HCT116 (cell line): ENCODE measurements around the gene PRDX3. TPM values are rescaled to one million over a fixed set of nuclear protein-coding genes. Genes with fewer than 3 reads are reported as not detected.

Experiments used
- ATAC-seq: fragments of 200-7000 bp; cut with Tn5 transposase; 2 replicates; pipeline ENCODE4 v1.9.1; 2020; ENCODE audit warnings: mild to moderate bottlenecking, moderate library complexity
- BruUV-seq: library from RNA; stranded (reverse); fragments of 400-500 nt; replicated peaks from 2 replicates; lab custom pipeline; 2021; lab: Mats Ljungman, UMichigan
- CTCF ChIA-PET: fragments of 300-600 bp; sonication (Branson Sonifier 250); formaldehyde crosslinking; loops from one replicate; lab custom pipeline; 2021; ENCODE audit warnings: antibody characterized with exemption; lab: Charles Lee
- POLR2A ChIA-PET: fragments of 300-600, 350-600 bp; sonication (Branson Sonifier 250); formaldehyde crosslinking; loops from one replicate; lab custom pipeline; 2021; ENCODE audit warnings: antibody characterized with exemption; lab: Charles Lee
- RAD21 ChIA-PET, 2 experiments: fragments of 300-600 bp; sonication (Branson Sonifier 250); formaldehyde crosslinking; loops; one replicate each; lab custom pipeline; 2023; ENCODE audit warnings: low total read pairs in 2 of 2; ENCODE audit not compliant: uncharacterized antibody in 2 of 2, unreplicated experiment in 2 of 2, low non-redundant PET in 1 of 2; lab: Charles Lee
- DNase-seq: peaks from one replicate; pipeline ENCODE4 v3.0.0-alpha.2; 2010; ENCODE audit warnings: low read depth, low spot score
- H2AFZ ChIP-seq: fragments of 200-600 bp; shearing (Covaris generic), sonication (generic); 2 replicates; pipeline ENCODE4 v1.6.1; 2017; ENCODE audit warnings: low read depth, mixed run types, mixed read lengths, antibody characterized with exemption, low read length; ENCODE audit not compliant: poor library complexity, severe bottlenecking
- H3K27ac ChIP-seq: 2 replicates; pipeline ENCODE4 v1.5.1; 2012; ENCODE audit warnings: low read depth, low read length
- H3K27me3 ChIP-seq: fragments of 200-600 bp; sonication (generic); 2 replicates; pipeline ENCODE4 v1.6.1; 2016; ENCODE audit warnings: mixed run types, low read length, mixed read lengths; ENCODE audit not compliant: insufficient read depth
- H3K36me3 ChIP-seq, 2 experiments: fragments of 200-500 bp in 1 of 2; fragments of 200-600 bp in 1 of 2; sonication (Bioruptor generic) in 1 of 2; sonication (generic) in 1 of 2; 2 replicates each; pipeline versions ENCODE4 v1.5.1 to v1.6.1; 2014 to 2016; ENCODE audit warnings: low read length in 2 of 2, inconsistent platforms in 1 of 2, mixed read lengths in 1 of 2, mixed run types in 1 of 2; ENCODE audit not compliant: insufficient read depth in 2 of 2, control insufficient read depth in 1 of 2
- H3K4me1 ChIP-seq, 2 experiments: fragments of 200-600 bp in 1 of 2; sonication (generic) in 1 of 2; 2 replicates each; pipeline versions ENCODE4 v1.5.1 to v1.6.1; 2012 to 2017; ENCODE audit warnings: low read length in 2 of 2, inconsistent platforms in 1 of 2, mild to moderate bottlenecking in 1 of 2, mixed read lengths in 1 of 2, mixed run types in 1 of 2, moderate library complexity in 1 of 2; ENCODE audit not compliant: insufficient read depth in 2 of 2, control insufficient read depth in 1 of 2
- H3K4me2 ChIP-seq: fragments of 200-600 bp; sonication (generic); 2 replicates; pipeline ENCODE4 v1.6.1; 2017; ENCODE audit warnings: mixed run types, low read length, mixed read lengths
- H3K4me3 ChIP-seq, 2 experiments: fragments of 200-600 bp in 1 of 2; sonication (generic) in 1 of 2; replicated peaks in 1 of 2; 2 replicates each; pipeline ENCODE4 v1.5.1; 2011 to 2016; ENCODE audit warnings: low read length in 2 of 2, control low read depth in 1 of 2, low read depth in 1 of 2, mild to moderate bottlenecking in 1 of 2, mixed read lengths in 1 of 2, mixed run types in 1 of 2
- H3K79me2 ChIP-seq: fragments of 200-600 bp; sonication (generic); 2 replicates; pipeline ENCODE4 v1.6.1; 2017; ENCODE audit warnings: mild to moderate bottlenecking, mixed run types, low read length, moderate library complexity, mixed read lengths; ENCODE audit not compliant: insufficient read depth
- H3K9ac ChIP-seq: fragments of 200-600 bp; sonication (generic); 2 replicates; pipeline ENCODE4 v1.6.1; 2016; ENCODE audit warnings: low read length, mixed read lengths
- H3K9me2 ChIP-seq: fragments of 200-600 bp; sonication (generic), shearing (Covaris generic); 2 replicates; pipeline ENCODE4 v1.6.1; 2017; ENCODE audit warnings: mixed run types, mild to moderate bottlenecking, moderate library complexity; ENCODE audit not compliant: insufficient read depth
- H3K9me3 ChIP-seq, 2 experiments: fragments of 200-500 bp in 1 of 2; fragments of 200-600 bp in 1 of 2; sonication (Bioruptor generic) in 1 of 2; sonication (generic) in 1 of 2; 2 replicates each; pipeline ENCODE4 v1.6.1; 2014 to 2017; ENCODE audit warnings: low read length in 2 of 2, mixed read lengths in 2 of 2, inconsistent platforms in 1 of 2, low read depth in 1 of 2, mild to moderate bottlenecking in 1 of 2, mixed run types in 1 of 2, moderate library complexity in 1 of 2; ENCODE audit not compliant: control insufficient read depth in 1 of 2, insufficient read depth in 1 of 2
- H4K20me1 ChIP-seq: fragments of 200-600 bp; sonication (generic), shearing (Covaris generic); 2 replicates; pipeline ENCODE4 v1.6.1; 2017; ENCODE audit warnings: mixed run types, mild to moderate bottlenecking, moderate library complexity; ENCODE audit not compliant: insufficient read depth
- ATF3 ChIP-seq: IDR thresholded peaks from 2 replicates; pipeline ENCODE4 v1.6.1; 2012
- CBX3 ChIP-seq: IDR thresholded peaks from 2 replicates; pipeline ENCODE4 v1.6.1; 2012; ENCODE audit warnings: low read depth
- CTCF ChIP-seq, 3 experiments: fragments of 200-600 bp in 1 of 3; sonication (generic) in 1 of 3; IDR thresholded peaks in 2 of 3; conservative IDR thresholded peaks in 1 of 3; 2 replicates each; pipeline ENCODE4 v1.5.1; 2012 to 2017; ENCODE audit warnings: low read depth in 2 of 3, low read length in 2 of 3, antibody characterized with exemption in 1 of 3, borderline replicate concordance in 1 of 3, control low read depth in 1 of 3, mild to moderate bottlenecking in 1 of 3, mixed read lengths in 1 of 3, mixed run types in 1 of 3, moderate library complexity in 1 of 3; ENCODE audit not compliant: insufficient read depth in 1 of 3
- EGR1 ChIP-seq: IDR thresholded peaks from 2 replicates; pipeline ENCODE4 v1.6.1; 2012; ENCODE audit warnings: low read depth
- ELF1 ChIP-seq: IDR thresholded peaks from 2 replicates; pipeline ENCODE4 v1.6.1; 2012; ENCODE audit warnings: low read depth, borderline replicate concordance
- EZH2 ChIP-seq: fragments of 200-600 bp; sonication (generic); IDR thresholded peaks from 2 replicates; pipeline ENCODE4 v1.6.1; 2017; ENCODE audit warnings: antibody characterized with exemption, mixed run types
- EZH2phosphoT487 ChIP-seq: fragments of 200-600 bp; IDR thresholded peaks from 2 replicates; pipeline ENCODE4 v1.6.1; 2018; ENCODE audit warnings: antibody characterized with exemption, borderline replicate concordance
- FOSL1 ChIP-seq: IDR thresholded peaks from 2 replicates; pipeline ENCODE4 v1.6.1; 2012; ENCODE audit warnings: low read depth
- POLR2AphosphoS5 ChIP-seq: IDR thresholded peaks from 2 replicates; pipeline ENCODE4 v1.6.1; 2011; ENCODE audit warnings: mild to moderate bottlenecking, low read depth, low read length, moderate library complexity
- RAD21 ChIP-seq: IDR thresholded peaks from 2 replicates; pipeline ENCODE4 v1.6.1; 2012; ENCODE audit warnings: low read depth, mild to moderate bottlenecking
- REST ChIP-seq: IDR thresholded peaks from 2 replicates; pipeline ENCODE4 v1.6.1; 2012; ENCODE audit warnings: low read depth
- SIN3A ChIP-seq: IDR thresholded peaks from 2 replicates; pipeline ENCODE4 v1.6.1; 2012; ENCODE audit warnings: low read depth
- TCF7L2 ChIP-seq: IDR thresholded peaks from 2 replicates; pipeline ENCODE4 v1.7.0; 2011; ENCODE audit warnings: borderline replicate concordance, inconsistent platforms; ENCODE audit not compliant: insufficient read depth, insufficient read length; ENCODE audit errors: extremely low read depth
- ZFX ChIP-seq: fragments of 450-650 bp; IDR thresholded peaks from 2 replicates; pipeline ENCODE4 v1.6.1; 2017
- ZNF274 ChIP-seq: fragments of 200-500 bp; sonication (Bioruptor generic); IDR thresholded peaks from 2 replicates; pipeline ENCODE4 v1.6.1; 2014; ENCODE audit warnings: mild to moderate bottlenecking, low read depth, low read length, inconsistent platforms
- intact Hi-C: fragments of 100-400 bp; cut with micrococcal nuclease; formaldehyde crosslinking; loops from 2 replicates; pipeline ENCODE4 v1.10.0; 2022
- total RNA-seq: library from RNA; stranded (reverse); gene quantifications from one replicate; pipeline ENCODE4 v1.2.1, GENCODE V29; 2021; ENCODE audit not compliant: unreplicated experiment
- TF ChIP-seq, protein P1 (sequence below): IDR thresholded peaks from 2 replicates; pipeline ENCODE4 v1.6.1; 2011; ENCODE audit warnings: mild to moderate bottlenecking, low read length, moderate library complexity; ENCODE audit not compliant: insufficient replicate concordance; ENCODE audit errors: extremely low read depth

Gene PRDX3
- total RNA-seq, 1 experiment from 2014 or later: 281 TPM

DNA sequence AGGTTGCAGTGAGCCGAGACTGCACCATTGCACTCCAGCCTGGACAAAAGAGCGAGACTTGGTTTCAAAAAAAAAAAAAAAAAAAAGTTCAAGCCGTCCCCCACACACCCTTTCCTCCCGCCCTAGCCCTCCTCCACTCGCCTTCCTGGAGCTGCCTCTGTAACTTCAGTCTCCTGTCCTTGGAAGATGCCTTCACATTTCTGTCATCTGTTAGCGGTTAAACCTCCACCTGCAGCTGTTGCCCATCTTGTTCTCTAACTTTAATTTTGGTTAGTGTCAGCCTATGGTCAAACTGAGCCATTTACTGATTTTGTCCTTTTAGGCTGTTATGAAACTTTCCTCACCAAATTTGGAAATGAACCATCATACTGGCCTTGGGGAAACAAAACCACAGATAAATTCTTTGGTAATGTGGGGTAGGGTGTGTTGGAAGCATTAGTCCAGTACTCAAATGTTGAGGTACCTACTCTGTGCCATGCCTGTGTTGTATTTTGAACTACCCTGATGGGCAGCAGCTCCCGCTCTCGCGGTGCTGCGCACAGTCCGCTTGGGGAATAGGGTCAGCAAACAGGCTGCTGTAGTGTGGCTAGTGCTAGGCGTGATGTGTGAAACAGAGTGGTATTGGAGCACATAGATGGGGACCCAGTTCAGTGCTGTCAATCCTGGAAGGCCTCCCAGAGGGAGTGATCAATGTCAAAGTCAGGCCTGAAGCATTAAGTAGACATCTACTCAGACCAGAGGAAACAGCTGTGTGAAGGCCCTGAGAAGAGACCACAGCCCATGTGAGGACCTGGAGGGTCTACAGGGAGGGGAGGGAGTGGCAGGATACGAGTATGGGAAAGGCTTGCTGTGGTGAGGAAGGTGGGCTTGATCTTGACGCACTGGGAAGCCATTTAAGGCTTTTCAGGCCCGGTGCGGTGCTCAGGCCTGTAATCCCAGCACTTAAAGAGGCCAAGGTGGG, 40.0 kb downstream of the PRDX3 start:
- ATAC-seq: no peak
- ChIA-PET RAD21 (no interaction called here), POLR2A (no interaction called here), CTCF (interaction anchor here (0.5 to 2.0 kb wide), 5 partner anchors 34 to 416 kb away, joined by 3 to 10 read pairs (median 4); partner anchors contain the start of gene DENND10)
- Histone ChIP-seq H3K9ac (no peak overlapping the region), H2AFZ (no peak overlapping the region), H3K27ac (no peak overlapping the region), H3K9me3 (no peaks in the 10 kb centered on the region), H3K27me3 (no peaks in the 10 kb centered on the region), H3K4me1 (no peaks in the 10 kb centered on the region), H3K9me2 (no peaks in the 10 kb centered on the region), H3K4me3 (no peak overlapping the region), H3K79me2 (no peaks in the 10 kb centered on the region), H3K4me2 (no peak overlapping the region), H4K20me1 (no peaks in the 10 kb centered on the region), H3K36me3 (peaks cover 4 to 12% of the 10 kb centered on the region in 2 experiments; a peak in 3 of 4 replicates)
- intact Hi-C loops: no loop called here
- TF ChIP-seq CTCF (IDR thresholded peaks at IDR 0.05 in 2 of 3, conservative IDR thresholded peaks at IDR 0.05 in 1 of 3; ENCODE audit: borderline replicate concordance in 1 of 3, insufficient read depth in 1 of 3, low read depth in 2 of 3, low read length in 2 of 3) (no peak), ATF3 (no peak), EZH2phosphoT487 (no peak), EZH2 (no peak), FOSL1 (no peak), ZNF274 (no peak), TCF7L2 (no peak), ELF1 (no peak), CBX3 (no peak), ZFX (no peak), SIN3A (no peak), EGR1 (no peak), RAD21 (no peak), REST (no peak), POLR2AphosphoS5 (no peak)
- TF ChIP-seq, protein P1, sequence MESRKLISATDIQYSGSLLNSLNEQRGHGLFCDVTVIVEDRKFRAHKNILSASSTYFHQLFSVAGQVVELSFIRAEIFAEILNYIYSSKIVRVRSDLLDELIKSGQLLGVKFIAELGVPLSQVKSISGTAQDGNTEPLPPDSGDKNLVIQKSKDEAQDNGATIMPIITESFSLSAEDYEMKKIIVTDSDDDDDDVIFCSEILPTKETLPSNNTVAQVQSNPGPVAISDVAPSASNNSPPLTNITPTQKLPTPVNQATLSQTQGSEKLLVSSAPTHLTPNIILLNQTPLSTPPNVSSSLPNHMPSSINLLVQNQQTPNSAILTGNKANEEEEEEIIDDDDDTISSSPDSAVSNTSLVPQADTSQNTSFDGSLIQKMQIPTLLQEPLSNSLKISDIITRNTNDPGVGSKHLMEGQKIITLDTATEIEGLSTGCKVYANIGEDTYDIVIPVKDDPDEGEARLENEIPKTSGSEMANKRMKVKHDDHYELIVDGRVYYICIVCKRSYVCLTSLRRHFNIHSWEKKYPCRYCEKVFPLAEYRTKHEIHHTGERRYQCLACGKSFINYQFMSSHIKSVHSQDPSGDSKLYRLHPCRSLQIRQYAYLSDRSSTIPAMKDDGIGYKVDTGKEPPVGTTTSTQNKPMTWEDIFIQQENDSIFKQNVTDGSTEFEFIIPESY: no peak
- DNase-seq: no peak
- no TSS peak for BruUV-seq
